ENCODE results near the gene YIPF3.

DNA sequence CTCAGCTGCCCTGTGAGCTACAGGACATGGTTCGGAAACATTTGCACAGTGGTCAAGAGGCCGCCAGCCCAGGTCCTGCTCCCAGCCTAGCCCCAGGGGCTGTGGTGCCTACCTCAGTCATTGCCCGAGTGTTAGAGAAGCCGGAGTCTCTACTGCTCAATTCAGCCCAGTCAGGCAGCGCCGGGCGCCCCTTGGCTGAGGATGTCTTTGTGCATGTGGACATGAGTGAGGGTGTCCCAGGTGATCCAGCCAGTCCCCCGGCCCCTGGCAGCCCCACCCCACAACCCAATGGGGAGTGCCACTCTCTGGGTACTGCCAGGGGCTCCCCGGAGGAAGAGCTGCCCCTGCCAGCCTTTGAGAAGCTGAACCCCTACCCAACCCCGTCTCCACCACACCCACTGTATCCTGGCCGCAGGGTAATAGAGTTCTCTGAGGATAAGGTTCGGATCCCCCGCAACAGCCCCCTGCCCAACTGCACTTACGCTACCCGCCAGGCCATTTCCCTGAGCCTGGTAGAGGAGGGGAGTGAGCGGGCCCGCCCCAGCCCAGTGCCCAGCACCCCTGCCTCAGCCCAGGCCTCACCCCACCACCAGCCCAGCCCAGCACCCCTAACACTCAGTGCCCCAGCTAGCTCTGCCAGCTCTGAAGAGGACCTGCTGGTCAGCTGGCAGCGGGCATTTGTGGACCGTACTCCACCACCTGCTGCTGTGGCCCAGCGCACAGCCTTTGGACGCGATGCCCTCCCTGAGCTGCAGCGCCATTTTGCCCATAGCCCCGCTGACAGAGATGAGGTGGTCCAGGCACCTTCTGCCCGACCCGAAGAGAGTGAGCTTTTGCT, 11.8 kb downstream of the YIPF3 start:
- TF ChIP-seq, protein P1, sequence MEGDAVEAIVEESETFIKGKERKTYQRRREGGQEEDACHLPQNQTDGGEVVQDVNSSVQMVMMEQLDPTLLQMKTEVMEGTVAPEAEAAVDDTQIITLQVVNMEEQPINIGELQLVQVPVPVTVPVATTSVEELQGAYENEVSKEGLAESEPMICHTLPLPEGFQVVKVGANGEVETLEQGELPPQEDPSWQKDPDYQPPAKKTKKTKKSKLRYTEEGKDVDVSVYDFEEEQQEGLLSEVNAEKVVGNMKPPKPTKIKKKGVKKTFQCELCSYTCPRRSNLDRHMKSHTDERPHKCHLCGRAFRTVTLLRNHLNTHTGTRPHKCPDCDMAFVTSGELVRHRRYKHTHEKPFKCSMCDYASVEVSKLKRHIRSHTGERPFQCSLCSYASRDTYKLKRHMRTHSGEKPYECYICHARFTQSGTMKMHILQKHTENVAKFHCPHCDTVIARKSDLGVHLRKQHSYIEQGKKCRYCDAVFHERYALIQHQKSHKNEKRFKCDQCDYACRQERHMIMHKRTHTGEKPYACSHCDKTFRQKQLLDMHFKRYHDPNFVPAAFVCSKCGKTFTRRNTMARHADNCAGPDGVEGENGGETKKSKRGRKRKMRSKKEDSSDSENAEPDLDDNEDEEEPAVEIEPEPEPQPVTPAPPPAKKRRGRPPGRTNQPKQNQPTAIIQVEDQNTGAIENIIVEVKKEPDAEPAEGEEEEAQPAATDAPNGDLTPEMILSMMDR (IDR thresholded peaks at IDR 0.05; ENCODE audit: low read depth, low read length): no peak
- TF ChIP-seq EZH2phosphoT487 (IDR thresholded peaks at IDR 0.05; ENCODE audit: low read depth): no peak

Data from OCI-LY3 (cell line).